HFF-Myc (cell line): ENCODE measurements around the gene CSK.
A peak's percentile ranks its signal among the peaks of the same experiment; 100 is the strongest.

ENCODE experiments used
- DNase-seq: peaks from one replicate; pipeline ENCODE4 v3.0.0-alpha.2; 2011; ENCODE audit warnings: low read depth; ENCODE audit errors: extremely low read depth
- H3K4me3 ChIP-seq: replicated peaks from 2 replicates; pipeline ENCODE4 v1.5.1; 2011; ENCODE audit warnings: low read depth, mild to moderate bottlenecking, control low read depth, low read length
- TF ChIP-seq, protein P1 (sequence below): IDR thresholded peaks from 2 replicates; pipeline ENCODE4 v1.5.1; 2012; ENCODE audit warnings: mild to moderate bottlenecking, low read depth, low read length, control low read depth; ENCODE audit errors: missing control alignments

Gene CSK

DNA sequence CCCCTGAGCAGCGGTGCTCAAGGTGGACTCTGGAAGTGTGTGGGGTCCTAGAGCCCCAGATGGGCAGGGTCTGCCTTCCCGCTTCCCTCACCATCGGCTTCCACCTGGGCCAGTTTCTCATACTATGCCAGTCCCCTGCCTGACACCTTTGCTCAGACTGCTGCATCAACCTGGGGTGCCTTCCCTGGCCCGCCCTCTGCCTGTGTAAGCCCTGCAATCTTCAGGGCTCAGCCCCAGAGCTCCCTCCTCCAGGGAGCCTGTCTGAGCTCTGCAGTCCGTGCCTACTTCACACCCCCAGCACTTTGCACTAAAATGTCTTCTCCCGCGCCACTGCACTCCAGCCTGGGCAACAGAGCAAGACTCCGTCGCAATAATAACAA, 13.1 kb downstream of the CSK start:
- no peak for DNase-seq
- H3K4me3 ChIP-seq, result no peak overlapping the region
- TF ChIP-seq, protein P1, sequence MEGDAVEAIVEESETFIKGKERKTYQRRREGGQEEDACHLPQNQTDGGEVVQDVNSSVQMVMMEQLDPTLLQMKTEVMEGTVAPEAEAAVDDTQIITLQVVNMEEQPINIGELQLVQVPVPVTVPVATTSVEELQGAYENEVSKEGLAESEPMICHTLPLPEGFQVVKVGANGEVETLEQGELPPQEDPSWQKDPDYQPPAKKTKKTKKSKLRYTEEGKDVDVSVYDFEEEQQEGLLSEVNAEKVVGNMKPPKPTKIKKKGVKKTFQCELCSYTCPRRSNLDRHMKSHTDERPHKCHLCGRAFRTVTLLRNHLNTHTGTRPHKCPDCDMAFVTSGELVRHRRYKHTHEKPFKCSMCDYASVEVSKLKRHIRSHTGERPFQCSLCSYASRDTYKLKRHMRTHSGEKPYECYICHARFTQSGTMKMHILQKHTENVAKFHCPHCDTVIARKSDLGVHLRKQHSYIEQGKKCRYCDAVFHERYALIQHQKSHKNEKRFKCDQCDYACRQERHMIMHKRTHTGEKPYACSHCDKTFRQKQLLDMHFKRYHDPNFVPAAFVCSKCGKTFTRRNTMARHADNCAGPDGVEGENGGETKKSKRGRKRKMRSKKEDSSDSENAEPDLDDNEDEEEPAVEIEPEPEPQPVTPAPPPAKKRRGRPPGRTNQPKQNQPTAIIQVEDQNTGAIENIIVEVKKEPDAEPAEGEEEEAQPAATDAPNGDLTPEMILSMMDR, result no peak

DNA sequence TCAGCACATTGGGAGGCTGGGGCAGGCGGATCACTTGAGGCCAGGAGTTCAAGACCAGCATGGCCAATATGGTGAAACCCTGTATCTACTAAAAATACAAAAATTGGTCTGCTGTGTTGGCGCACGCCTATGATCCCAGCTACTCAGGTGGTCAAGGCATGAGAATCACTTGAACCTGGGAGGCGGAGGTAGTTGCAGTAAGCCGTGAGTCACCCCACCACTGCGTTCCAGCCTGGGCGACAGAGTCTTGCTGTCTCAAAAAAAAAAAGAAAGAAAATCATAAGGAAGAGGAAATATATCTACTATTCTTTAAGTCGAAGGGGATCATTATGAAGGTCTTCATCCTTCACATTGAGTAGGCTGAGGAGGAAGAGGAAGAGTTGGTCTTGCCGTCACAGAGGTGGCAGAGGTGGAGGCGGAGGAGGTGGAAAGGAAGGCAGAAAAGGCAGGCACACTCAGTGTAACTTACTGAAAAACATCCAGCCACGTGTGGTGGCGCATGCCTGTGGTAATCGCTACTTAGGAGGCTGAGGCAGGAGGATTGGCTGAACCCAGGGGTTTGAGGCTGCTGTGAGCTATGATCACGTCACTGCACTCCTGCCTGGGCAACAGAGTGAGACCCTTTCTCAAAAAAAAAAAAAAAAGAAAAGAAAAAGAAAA, 14.2 kb downstream of the CSK start:
- TF ChIP-seq, protein P1, result no peak
- DNase-seq, result no peak
- H3K4me3 ChIP-seq, result no peak overlapping the region

DNA sequence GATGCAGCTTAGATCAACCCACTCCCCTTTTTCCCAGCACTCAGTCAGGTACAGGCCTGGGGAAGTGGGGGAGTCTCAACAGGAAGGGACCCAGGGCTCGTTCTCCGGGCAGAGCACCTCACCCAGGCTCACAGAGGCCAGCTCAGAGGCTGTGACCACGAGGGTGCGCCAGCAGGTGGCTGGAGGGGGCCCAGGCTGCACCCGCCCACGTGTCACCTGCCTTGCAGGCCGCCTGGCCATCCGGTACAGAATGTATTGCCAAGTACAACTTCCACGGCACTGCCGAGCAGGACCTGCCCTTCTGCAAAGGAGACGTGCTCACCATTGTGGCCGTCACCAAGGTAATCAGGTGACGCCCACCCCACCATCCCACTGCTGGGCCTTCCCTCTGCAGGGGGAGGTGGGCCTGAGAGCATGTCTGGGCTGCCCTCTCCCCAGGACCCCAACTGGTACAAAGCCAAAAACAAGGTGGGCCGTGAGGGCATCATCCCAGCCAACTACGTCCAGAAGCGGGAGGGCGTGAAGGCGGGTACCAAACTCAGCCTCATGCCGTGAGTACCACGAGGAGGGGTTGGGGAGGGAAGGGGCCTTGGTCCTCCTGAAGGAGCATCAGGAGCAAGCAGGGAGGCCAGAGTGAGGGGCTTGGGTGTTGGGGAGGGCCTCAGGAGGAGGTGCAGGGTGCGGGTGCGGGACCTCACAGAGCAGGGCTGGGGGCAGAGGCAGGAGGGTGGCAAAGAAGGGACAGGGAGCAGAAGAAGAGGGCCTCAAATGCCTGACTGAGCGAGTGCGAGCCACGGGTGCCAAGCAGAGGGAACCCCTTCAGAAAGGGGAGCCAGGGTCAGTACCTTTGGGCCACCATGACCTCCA, 16.7 kb downstream of the CSK start:
- no peak for DNase-seq
- TF ChIP-seq, protein P1, result no peak
- no peak overlapping the region for H3K4me3 ChIP-seq

DNA sequence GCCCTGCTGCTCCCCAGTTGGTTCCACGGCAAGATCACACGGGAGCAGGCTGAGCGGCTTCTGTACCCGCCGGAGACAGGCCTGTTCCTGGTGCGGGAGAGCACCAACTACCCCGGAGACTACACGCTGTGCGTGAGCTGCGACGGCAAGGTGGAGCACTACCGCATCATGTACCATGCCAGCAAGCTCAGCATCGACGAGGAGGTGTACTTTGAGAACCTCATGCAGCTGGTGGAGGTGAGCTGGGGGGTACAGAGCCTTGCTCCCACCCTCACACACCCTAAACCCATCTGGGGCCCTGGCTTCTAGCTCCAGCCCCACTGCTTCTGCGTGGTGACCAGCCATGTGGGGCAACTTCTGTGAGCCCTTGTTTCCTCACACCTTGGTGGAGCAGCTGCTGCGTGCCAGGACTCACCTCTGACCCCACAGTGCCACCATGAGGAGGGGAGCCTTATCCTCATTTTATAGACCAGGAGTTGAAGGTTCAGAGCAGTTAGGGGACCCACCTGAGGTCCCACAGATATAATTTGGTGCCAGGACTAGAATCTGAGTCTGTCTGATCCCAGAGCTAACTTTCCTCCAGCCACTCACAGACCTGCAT, 17.5 kb downstream of the CSK start:
- H3K4me3 ChIP-seq, result no peak overlapping the region
- DNase-seq, result no peak
- TF ChIP-seq, protein P1, result no peak

DNA sequence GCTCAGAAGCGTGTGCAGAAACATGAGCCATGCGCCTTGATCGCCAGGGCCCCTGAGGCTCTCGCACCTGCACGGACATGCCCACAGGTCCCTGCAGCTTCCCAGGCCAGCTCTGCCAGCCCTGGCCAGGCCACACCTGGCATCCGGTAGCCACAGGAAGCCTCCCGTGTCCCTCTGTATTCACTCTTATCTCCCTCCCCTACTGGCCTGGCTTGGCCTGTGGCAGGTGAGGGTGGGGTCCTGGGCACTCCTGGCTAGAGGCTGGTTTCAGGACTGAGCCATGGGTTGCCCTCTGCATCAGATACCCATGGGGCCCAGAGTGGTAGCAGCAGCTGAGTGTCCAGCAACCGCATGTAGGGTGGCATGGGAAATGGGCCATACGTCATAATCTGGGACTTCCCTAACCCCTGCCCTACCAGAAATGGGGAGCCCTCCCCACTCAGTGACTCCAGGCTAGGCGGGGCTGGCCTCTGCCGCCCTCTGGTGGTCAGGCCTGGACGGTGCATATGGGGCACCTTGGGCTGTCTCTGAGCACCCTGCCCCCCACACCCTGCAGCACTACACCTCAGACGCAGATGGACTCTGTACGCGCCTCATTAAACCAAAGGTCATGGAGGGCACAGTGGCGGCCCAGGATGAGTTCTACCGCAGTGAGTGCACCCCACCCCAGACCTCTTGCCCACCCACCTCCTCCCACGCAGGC, 18.1 kb downstream of the CSK start:
- TF ChIP-seq, protein P1, result peak; percentile 96
- DNase-seq, result no peak
- H3K4me3 ChIP-seq, result no peak overlapping the region

DNA sequence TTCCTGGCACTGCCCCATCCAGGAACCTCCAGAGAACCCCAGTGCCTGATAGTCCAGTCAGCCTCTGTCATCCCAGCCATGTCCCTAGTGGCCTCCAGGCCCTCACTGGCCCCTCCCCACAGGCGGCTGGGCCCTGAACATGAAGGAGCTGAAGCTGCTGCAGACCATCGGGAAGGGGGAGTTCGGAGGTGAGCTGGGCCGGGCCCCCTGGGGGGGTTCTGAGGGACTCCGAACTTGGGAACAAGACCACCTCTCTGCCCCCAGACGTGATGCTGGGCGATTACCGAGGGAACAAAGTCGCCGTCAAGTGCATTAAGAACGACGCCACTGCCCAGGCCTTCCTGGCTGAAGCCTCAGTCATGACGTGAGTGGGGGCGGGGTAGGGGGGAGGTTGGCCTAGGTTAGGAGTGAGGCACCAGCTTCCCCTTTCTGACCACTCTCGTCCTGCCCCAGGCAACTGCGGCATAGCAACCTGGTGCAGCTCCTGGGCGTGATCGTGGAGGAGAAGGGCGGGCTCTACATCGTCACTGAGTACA, 18.7 kb downstream of the CSK start:
- TF ChIP-seq, protein P1, result no peak
- no peak overlapping the region for H3K4me3 ChIP-seq
- no peak for DNase-seq
